Activated naive CD4-positive, alpha-beta T cell treated with anti-CD3 and anti-CD28 coated beads, Interleukin-2, amount 50 U/mL, for 24 hours (primary cell): Measurements from ENCODE around the gene GID4.

Experiments
- H3K27ac Mint-ChIP-seq: one replicate; pipeline ENCODE4 v1.8.0; 2021; ENCODE audit warnings: mild to moderate bottlenecking, mixed read lengths
- H3K27me3 Mint-ChIP-seq: one replicate; pipeline ENCODE4 v1.8.0; 2021; ENCODE audit warnings: mixed read lengths
- H3K36me3 Mint-ChIP-seq: one replicate; pipeline ENCODE4 v1.8.0; 2021; ENCODE audit warnings: mixed read lengths
- H3K4me1 Mint-ChIP-seq: one replicate; pipeline ENCODE4 v1.8.0; 2021; ENCODE audit warnings: mixed read lengths
- H3K4me3 Mint-ChIP-seq: one replicate; pipeline ENCODE4 v1.8.0; 2021; ENCODE audit warnings: mild to moderate bottlenecking, mixed read lengths
- H3K9me3 Mint-ChIP-seq: one replicate; pipeline ENCODE4 v1.8.0; 2021; ENCODE audit warnings: mixed read lengths

The GID4 gene

DNA sequence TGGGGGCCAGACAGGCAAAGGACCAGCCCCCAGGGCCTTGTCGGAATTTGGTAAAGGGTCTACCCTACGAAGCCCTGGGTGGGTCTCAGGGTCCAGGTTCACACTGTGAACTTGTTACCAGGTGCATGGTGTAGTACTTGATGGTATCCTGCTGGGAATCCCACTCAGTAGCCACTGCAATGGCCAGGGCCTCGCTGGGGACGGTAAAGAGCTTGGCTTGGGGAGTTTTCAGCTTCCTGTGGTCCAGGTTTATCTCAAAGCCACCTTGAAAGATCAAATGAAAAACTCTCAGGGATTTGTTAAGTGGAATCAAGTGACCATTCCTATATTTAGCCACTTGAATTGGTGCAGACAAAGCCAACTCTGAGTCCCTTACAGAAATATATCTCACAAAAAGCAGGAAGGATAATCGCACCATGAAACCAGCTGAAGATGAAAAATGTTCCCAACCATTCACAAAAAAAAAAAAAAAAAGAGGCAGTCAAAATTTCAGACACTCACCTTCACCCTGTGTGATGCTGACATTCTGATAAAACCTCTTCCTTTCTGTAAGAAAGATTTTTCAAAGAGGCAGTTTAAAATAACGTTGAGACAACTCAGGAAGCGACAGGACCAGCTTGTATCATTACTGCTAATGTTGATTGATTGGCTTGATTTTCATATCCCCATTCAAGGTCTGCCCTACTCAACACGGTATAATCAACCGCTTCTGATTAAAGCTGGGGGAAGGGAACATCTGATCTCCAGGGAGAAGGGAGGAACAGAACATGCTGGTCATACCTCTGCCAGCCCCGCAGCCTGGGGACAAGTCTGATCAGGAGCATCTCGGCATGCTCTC is 10.9 kb upstream of the GID4 start:
- no peaks in the 10 kb centered on the region for H3K27me3 Mint-ChIP-seq
- H3K9me3 Mint-ChIP-seq: no peaks in the 10 kb centered on the region
- H3K4me1 Mint-ChIP-seq: peaks cover 15% of the 10 kb centered on the region
- no peak overlapping the region for H3K27ac Mint-ChIP-seq
- H3K36me3 Mint-ChIP-seq: peaks cover 2% of the 10 kb centered on the region
- H3K4me3 Mint-ChIP-seq: no peak overlapping the region

DNA sequence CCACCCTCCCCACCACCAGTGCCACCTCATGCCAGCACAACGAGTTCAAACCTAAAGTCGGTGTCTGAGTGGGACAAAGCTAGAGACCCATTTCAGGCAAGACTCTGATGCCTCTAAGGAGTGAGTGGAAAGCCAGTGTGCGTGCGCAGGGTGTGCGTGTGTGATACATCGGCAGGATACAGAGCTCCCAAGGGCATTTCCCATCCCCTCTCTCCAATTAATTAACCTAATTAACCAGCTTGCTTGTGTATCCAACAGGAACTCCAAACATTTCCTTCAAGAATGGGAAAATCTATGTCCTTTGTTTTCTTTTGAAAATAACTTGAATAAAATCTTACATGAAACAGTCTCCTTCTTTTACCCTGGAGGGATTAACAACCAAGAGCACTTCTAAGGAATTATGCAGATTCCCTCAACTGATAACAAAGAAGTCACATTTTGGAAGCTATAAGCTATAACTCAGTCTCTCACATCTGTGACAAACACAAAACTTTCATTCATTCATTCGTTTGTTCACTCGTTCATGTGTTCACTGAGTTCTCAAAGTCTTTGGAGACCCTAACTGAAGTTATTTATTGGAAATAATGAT is 10.2 kb upstream of the GID4 start:
- H3K27ac Mint-ChIP-seq: no peak overlapping the region
- no peaks in the 10 kb centered on the region for H3K27me3 Mint-ChIP-seq
- no peaks in the 10 kb centered on the region for H3K9me3 Mint-ChIP-seq
- peaks cover 19% of the 10 kb centered on the region for H3K4me1 Mint-ChIP-seq
- H3K4me3 Mint-ChIP-seq: no peak overlapping the region
- H3K36me3 Mint-ChIP-seq: peaks cover 2% of the 10 kb centered on the region

DNA sequence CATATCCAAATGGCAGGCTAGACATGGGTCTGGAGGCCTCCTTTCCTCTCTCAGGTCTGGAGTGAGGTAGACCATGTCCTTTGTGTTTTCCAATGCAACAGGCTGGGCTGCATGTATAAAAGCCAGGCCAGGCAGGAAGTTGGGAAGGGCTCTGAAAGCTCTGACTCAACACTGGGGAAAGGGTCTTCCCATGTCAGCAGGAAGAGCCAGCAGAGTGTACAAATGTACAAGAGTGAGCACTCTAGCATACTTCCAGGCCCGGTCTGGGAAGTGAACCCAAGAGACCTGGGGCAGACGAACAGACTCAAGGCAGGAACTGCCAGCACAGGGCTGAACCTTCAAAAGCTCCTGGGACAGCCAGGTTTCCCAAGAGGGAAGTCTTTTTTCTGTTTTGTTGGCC is 7.3 kb upstream of the GID4 start:
- Mint-ChIP-seq H3K27me3 (no peaks in the 10 kb centered on the region), H3K36me3 (peaks cover 2% of the 10 kb centered on the region), H3K27ac (no peak overlapping the region), H3K9me3 (no peaks in the 10 kb centered on the region), H3K4me3 (no peak overlapping the region), H3K4me1 (peaks cover 20% of the 10 kb centered on the region)

DNA sequence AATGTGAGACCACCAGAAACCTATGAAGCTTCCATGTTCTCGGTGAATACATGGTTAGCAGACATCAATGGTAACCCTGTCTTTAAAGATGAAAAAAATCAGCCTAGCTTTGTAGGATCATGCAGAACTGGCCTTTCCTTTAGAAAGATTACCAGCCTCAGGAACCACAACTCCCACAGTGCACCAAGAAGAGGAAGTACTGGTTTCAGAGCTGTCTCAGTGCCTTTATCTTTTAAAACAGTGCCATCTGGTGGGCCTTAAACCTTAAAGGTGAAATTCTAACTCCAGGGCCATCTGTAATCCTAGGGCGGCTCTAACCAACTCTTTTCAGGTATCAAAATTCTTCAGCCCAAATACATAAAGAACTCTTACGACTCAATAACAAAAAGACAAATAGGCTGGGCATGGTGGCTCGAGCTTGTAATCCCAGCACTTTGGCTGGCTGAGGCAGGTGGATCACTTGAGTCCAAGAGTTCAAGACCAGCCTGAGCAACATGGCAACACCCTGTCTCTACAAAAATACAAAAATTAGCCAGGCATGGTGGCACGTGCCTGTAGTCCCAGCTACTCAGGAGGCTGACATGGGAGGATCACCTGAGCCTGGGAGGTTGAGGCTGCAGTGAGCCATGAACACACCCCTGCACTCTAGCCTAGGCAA is 5.6 kb upstream of the GID4 start:
- H3K27me3 Mint-ChIP-seq: no peaks in the 10 kb centered on the region
- no peaks in the 10 kb centered on the region for H3K36me3 Mint-ChIP-seq
- no peaks in the 10 kb centered on the region for H3K9me3 Mint-ChIP-seq
- peaks cover 35% of the 10 kb centered on the region for H3K4me1 Mint-ChIP-seq
- peak overlapping the region; percentile 21 for H3K27ac Mint-ChIP-seq
- H3K4me3 Mint-ChIP-seq: no peak overlapping the region

DNA sequence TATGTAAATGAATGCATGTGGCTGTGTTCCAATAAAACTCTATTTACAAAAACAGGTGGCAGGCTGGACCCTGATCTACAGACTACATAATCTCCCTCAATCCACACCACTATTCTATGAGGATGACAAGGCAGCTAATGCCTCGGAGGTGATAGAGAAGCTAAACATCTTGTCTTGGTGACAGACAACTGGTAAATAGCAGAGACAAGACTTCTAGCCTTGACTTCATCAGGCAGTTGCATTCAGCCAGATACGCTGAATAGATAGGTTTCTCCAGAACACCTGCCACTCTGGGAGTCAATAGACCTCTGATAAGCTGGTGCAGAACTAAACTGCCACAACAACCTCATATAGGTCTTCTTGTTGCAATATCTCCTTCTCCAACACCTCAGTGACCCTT is 3.5 kb upstream of the GID4 start:
- Mint-ChIP-seq H3K9me3 (no peaks in the 10 kb centered on the region), H3K4me3 (no peak overlapping the region), H3K27me3 (no peaks in the 10 kb centered on the region), H3K27ac (no peak overlapping the region), H3K36me3 (no peaks in the 10 kb centered on the region), H3K4me1 (peaks cover 42% of the 10 kb centered on the region)

DNA sequence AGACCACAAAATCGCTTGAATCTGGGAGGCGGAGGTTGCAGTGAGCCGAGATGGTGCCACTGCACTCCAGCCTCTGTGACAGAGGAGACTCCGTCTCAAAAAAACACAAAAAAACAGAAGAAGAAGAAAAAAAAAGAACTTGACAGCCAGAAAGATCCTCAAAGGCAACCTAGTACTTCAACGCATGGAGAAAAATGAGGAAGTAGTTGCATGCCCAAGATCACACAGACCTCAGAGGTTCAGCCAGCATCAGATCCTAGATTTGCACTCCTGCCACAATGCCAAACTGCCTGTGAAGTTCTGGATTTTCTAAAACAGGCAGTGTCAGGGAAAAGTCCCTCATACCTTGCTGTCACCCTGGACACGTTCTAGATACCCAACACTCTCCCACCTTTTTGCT is 1.7 kb upstream of the GID4 start:
- Mint-ChIP-seq H3K9me3 (no peaks in the 10 kb centered on the region), H3K4me3 (peak overlapping the region; percentile 87), H3K4me1 (peaks cover 57% of the 10 kb centered on the region), H3K36me3 (no peaks in the 10 kb centered on the region), H3K27me3 (no peaks in the 10 kb centered on the region), H3K27ac (peak overlapping the region; percentile 93)

DNA sequence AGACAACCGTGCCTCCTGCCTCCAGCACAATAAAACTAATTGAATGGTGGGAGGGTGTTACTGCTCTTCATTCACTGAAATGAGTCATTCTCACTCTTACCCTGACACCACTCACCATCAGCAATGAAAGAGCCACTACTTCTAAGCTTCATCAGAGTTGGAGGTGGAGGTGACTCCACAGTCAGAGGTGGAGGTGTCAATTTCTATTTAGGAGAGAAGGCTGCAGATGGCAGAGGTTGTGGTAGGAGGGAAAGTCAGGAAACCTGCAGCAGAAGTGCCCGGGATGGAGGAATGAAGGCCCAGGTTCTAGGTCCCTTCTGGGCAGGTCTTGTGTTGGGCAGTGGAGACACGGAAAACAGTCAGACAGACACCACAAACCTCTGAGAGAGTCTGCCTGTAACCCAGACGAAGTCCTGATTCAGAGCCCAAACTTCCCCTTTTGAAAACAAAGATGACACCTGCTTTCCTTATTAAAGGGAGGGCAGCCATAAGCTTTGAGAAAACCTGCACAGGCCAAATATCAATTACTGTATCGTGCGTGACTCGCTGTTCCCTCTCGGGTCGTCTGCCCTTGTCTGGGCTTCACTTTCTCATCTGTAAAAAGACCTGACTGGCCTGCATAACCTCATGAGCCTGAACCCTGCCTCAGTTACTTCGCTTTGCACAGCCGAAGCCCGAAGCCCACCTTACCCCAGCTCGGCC is 908 bp upstream of the GID4 start:
- peak overlapping the region; percentile 87 for H3K4me3 Mint-ChIP-seq
- H3K36me3 Mint-ChIP-seq: no peaks in the 10 kb centered on the region
- H3K4me1 Mint-ChIP-seq: peaks cover 55% of the 10 kb centered on the region

DNA sequence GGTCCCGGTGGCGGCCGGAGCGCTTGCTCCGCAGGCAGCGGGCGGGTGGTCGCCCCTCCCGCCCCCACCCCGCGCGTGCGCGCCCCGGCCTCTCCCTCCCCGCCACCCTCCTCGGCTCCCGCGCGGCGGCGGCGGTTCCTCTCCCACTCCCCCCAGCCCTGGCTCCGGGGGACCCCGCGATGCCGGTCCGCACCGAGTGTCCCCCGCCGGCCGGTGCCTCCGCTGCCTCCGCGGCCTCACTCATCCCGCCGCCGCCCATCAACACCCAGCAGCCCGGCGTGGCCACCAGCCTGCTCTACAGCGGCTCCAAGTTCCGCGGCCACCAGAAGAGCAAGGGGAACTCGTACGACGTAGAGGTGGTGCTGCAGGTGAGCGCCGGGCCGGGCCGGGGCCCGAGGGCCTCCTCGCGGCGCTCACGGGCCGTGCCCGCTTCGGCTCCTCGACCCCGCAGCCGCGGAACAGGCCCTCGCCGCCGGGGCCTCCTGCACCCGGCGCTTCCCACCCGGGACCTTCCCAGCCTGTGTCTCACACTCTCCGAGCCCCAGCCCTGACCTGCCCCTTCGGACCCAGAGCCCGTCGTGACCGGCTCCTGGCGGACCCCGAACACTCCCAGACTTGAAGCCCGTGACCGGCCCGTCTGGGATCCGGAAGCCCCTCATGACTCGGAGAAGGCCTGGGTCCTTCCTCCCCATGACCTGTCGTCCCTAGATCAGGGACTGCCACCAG is 490 bp downstream of the GID4 start:
- Mint-ChIP-seq H3K27ac (peak overlapping the region; percentile 94), H3K4me1 (peaks cover 50% of the 10 kb centered on the region), H3K9me3 (no peaks in the 10 kb centered on the region), H3K36me3 (no peaks in the 10 kb centered on the region), H3K27me3 (no peaks in the 10 kb centered on the region), H3K4me3 (peak overlapping the region; percentile 91)

More for the DNA sequence above, 908 bp upstream of the GID4 start:
- H3K27me3 Mint-ChIP-seq: no peaks in the 10 kb centered on the region
- peak overlapping the region; percentile 93 for H3K27ac Mint-ChIP-seq
- H3K9me3 Mint-ChIP-seq: no peaks in the 10 kb centered on the region

DNA sequence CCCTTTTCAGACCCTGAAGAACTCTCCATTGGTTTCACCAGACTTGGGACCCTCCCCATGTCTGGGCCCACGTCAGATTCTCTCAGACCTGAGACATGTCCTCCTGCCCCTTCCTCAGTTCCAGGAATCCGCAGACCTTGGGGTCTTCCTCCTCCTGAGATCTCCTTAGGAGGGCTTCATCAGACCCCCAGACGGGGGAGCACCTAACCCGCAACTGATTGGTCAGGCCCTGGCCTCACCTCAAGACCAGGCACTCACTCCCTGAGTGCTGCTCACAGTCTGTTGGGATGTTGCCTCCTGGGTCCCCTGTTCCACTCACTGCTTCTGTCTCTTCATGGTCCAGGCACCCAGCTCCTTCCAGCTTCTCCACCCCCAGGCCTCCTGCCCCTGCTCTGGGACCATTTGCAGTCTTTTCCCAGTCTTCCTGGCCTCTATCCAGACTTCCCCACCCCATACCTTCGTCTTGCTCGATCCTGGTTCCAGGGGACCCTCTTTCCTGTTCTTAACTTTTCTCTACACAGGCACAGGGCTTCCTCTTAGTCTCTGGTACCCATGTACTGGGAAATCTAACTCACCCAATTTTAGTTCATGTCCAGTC is 1.2 kb downstream of the GID4 start:
- peak overlapping the region; percentile 91 for H3K4me3 Mint-ChIP-seq
- peaks cover 50% of the 10 kb centered on the region for H3K4me1 Mint-ChIP-seq
- no peaks in the 10 kb centered on the region for H3K27me3 Mint-ChIP-seq
- no peaks in the 10 kb centered on the region for H3K36me3 Mint-ChIP-seq
- H3K9me3 Mint-ChIP-seq: no peaks in the 10 kb centered on the region
- H3K27ac Mint-ChIP-seq: peak overlapping the region; percentile 94

DNA sequence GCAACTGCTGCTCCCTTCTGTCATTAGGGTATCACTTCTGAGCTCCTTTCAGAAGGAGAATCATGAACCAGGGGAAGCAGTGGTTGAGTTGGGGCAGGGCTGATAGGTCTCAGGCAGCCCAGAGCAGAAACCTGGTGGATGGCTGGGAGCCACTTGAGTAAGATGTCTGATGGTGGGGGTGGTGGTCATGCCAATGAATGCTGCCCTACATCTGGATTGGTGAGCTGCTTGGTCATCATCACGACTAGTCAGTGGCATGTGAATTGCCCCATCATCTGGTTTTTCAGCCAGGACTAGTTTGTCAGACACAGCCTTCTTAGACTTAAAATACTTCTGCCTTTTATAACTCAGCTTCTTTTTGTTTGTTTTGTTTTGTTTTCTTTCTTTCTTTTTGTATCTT is 2.6 kb downstream of the GID4 start:
- Mint-ChIP-seq H3K27me3 (no peaks in the 10 kb centered on the region), H3K36me3 (no peaks in the 10 kb centered on the region), H3K4me1 (peaks cover 45% of the 10 kb centered on the region), H3K27ac (no peak overlapping the region), H3K4me3 (peak overlapping the region; percentile 91), H3K9me3 (no peaks in the 10 kb centered on the region)

DNA sequence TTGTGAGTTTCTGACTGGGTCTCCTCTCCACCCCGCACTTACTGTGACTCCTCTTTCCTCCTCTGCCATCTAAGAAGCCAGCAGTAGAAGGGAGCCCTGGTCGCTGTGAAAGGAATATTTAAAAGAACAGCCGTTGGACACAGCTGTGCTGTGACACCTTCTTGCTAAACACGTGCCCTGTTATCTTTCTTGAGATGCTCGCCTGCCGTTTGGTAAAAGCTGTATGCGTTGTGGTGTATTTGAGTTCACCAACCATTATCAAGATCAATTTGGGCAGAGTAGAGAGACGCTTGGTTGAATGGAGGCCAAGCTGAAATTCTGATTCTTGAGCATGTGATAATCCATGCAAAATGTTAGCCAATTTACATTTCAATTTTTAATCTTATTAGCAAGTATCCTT is 3.8 kb downstream of the GID4 start:
- Mint-ChIP-seq H3K36me3 (peaks cover 2% of the 10 kb centered on the region), H3K4me1 (peaks cover 34% of the 10 kb centered on the region), H3K9me3 (no peaks in the 10 kb centered on the region), H3K27ac (peak overlapping the region; percentile 46), H3K27me3 (no peaks in the 10 kb centered on the region), H3K4me3 (no peak overlapping the region)

DNA sequence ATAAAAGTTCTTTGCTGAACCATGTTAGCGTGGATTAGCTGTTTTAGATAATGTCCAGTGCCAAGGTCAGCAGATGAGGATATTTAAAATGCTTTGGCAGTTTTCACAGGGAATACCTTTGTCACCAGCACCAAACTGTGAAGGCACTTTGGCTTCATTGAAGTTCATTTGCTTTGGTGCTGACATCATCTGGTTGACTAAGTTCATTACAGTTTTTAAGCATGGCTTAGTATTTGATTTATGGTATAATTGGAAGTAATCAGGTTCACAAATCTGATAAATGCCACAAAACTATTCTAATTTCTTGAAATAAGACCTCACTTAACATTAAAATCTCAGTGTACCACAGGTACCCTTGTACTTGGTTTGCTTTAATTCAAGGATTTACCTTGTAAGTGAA is 4.3 kb downstream of the GID4 start:
- Mint-ChIP-seq H3K27me3 (no peaks in the 10 kb centered on the region), H3K4me1 (peaks cover 30% of the 10 kb centered on the region), H3K4me3 (no peak overlapping the region), H3K9me3 (no peaks in the 10 kb centered on the region), H3K36me3 (peaks cover 2% of the 10 kb centered on the region), H3K27ac (no peak overlapping the region)

DNA sequence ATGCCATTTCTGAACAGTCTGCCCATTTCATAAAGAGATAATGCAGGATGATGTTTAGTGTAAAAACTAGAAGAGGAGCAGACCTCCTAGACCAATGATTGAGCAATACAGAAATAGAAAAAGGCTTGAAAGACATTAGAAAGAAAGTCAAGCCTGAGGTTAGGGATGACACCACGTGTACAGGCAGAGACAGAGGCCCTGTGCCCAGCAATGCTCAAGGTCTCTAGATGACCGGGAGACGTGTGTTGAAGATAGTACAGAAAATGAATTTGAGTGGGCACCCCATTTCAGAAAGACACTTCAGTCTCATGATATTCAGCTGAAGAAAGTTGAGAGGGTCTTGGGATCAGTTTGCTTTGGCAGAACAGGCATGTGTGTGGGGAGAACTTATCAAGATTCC is 5.4 kb downstream of the GID4 start:
- Mint-ChIP-seq H3K27ac (no peak overlapping the region), H3K4me1 (peaks cover 30% of the 10 kb centered on the region), H3K4me3 (no peak overlapping the region), H3K9me3 (no peaks in the 10 kb centered on the region), H3K27me3 (no peaks in the 10 kb centered on the region), H3K36me3 (peaks cover 4% of the 10 kb centered on the region)

DNA sequence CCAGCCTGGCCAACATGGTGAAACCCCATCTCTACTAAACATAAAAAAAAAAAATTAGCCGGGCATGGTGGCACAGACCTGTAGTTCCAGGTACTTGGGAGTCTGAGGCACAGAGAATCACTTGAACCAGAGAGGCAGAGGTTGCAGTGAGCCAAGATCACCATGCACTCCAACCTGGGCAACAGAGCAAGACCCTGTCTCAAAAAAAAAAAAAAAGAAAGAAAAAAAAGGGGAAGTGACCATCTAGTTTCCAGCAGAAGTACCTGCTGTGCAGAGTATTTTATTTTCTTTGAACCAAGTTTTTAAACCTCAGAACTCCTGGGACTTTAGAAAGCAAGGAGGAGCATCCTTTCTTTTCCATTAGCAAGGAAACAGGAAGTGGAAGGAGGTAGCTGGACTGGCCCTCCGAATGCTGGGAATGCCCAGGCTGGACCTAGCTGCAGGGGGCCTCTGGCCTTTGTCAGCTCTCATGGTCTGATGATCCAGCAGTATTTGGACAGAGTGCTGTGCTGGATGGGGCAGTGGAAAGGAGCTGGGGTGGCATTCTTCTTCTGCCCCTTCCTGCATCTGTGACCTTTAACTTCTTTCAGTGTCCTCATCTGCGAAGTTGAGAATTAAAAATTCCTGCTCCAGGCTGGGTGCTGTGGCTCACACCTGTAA is 6.6 kb downstream of the GID4 start:
- peaks cover 22% of the 10 kb centered on the region for H3K4me1 Mint-ChIP-seq
- H3K9me3 Mint-ChIP-seq: no peaks in the 10 kb centered on the region
- no peaks in the 10 kb centered on the region for H3K27me3 Mint-ChIP-seq
- peaks cover 7% of the 10 kb centered on the region for H3K36me3 Mint-ChIP-seq
- no peak overlapping the region for H3K4me3 Mint-ChIP-seq
- H3K27ac Mint-ChIP-seq: no peak overlapping the region
